H9 (cell line): ENCODE measurements around the gene APOBEC3H. TPM values are rescaled to one million over a fixed set of nuclear protein-coding genes. Genes with fewer than 3 reads are reported as not detected.

Experiments used
- DNase-seq: peaks from one replicate; pipeline ENCODE4 v3.0.0-alpha.2; 2017
- H2AFZ ChIP-seq: one replicate; pipeline ENCODE4 v1.6.1; 2013; ENCODE audit warnings: mild to moderate bottlenecking, low read length, control low read depth, moderate library complexity
- H2AK5ac ChIP-seq: 2 replicates; pipeline ENCODE4 v1.6.1; 2013; ENCODE audit warnings: low read length, control low read depth, mixed read lengths; ENCODE audit not compliant: insufficient read length
- H2BK120ac ChIP-seq: one replicate; pipeline ENCODE4 v1.6.1; 2013; ENCODE audit warnings: low read depth, mild to moderate bottlenecking, low read length, control low read depth, inconsistent platforms; ENCODE audit not compliant: poor library complexity, severe bottlenecking
- H2BK12ac ChIP-seq: 2 replicates; pipeline ENCODE4 v1.6.1; 2013; ENCODE audit warnings: low read length, control low read depth, mixed read lengths, low read depth; ENCODE audit not compliant: insufficient read length
- H2BK15ac ChIP-seq: 2 replicates; pipeline ENCODE4 v1.6.1; 2013; ENCODE audit warnings: low read depth, low read length, control low read depth
- H2BK20ac ChIP-seq: one replicate; pipeline ENCODE4 v1.6.1; 2013; ENCODE audit warnings: low read depth, mild to moderate bottlenecking, low read length, control low read depth, inconsistent platforms; ENCODE audit not compliant: poor library complexity, severe bottlenecking
- H2BK5ac ChIP-seq: 2 replicates; pipeline ENCODE4 v1.6.1; 2013; ENCODE audit warnings: low read length, control low read depth, mixed read lengths; ENCODE audit not compliant: insufficient read length
- H3K14ac ChIP-seq: 2 replicates; pipeline ENCODE4 v1.6.1; 2013; ENCODE audit warnings: low read length, control low read depth; ENCODE audit not compliant: insufficient read depth
- H3K18ac ChIP-seq: 2 replicates; pipeline ENCODE4 v1.6.1; 2013; ENCODE audit warnings: low read depth, mild to moderate bottlenecking, mixed read lengths, low read length, control low read depth; ENCODE audit not compliant: insufficient read length
- H3K23ac ChIP-seq: 2 replicates; pipeline ENCODE4 v1.6.1; 2013; ENCODE audit warnings: low read length, control low read depth, mixed read lengths, low read depth; ENCODE audit not compliant: insufficient read length
- H3K23me2 ChIP-seq: 2 replicates; pipeline ENCODE4 v1.6.1; 2013; ENCODE audit warnings: low read depth, mild to moderate bottlenecking, mixed read lengths, low read length, control low read depth; ENCODE audit not compliant: insufficient read length, poor library complexity, severe bottlenecking
- H3K27ac ChIP-seq: 2 replicates; pipeline ENCODE4 v1.5.1; 2013; ENCODE audit warnings: low read length, control low read depth, mixed read lengths, low read depth; ENCODE audit not compliant: insufficient read length
- H3K27me3 ChIP-seq: 2 replicates; pipeline ENCODE4 v1.6.1; 2013; ENCODE audit warnings: low read length, control low read depth, inconsistent platforms; ENCODE audit not compliant: insufficient read depth
- H3K4ac ChIP-seq: 2 replicates; pipeline ENCODE4 v1.6.1; 2013; ENCODE audit warnings: low read depth, mild to moderate bottlenecking, control low read depth, inconsistent platforms, low read length, moderate library complexity
- H3K4me1 ChIP-seq: 2 replicates; pipeline ENCODE4 v1.6.1; 2013; ENCODE audit warnings: low read length, control low read depth, inconsistent platforms; ENCODE audit not compliant: insufficient read depth
- H3K4me2 ChIP-seq: 2 replicates; pipeline ENCODE4 v1.6.1; 2013; ENCODE audit warnings: low read length, control low read depth, mixed read lengths; ENCODE audit not compliant: insufficient read length, insufficient read depth
- H3K56ac ChIP-seq: 2 replicates; pipeline ENCODE4 v1.6.1; 2013; ENCODE audit warnings: low read depth, mild to moderate bottlenecking, mixed read lengths, low read length, control low read depth; ENCODE audit not compliant: insufficient read length
- H3K79me1 ChIP-seq: 2 replicates; pipeline ENCODE4 v1.6.1; 2013; ENCODE audit warnings: low read depth, mild to moderate bottlenecking, moderate library complexity, low read length, control low read depth, inconsistent platforms; ENCODE audit not compliant: insufficient read depth, poor library complexity, severe bottlenecking
- H3K79me2 ChIP-seq: 2 replicates; pipeline ENCODE4 v1.6.1; 2013; ENCODE audit warnings: low read length, control low read depth, inconsistent platforms; ENCODE audit not compliant: insufficient read depth
- H3K9ac ChIP-seq: 2 replicates; pipeline ENCODE4 v1.6.1; 2013; ENCODE audit warnings: low read length, control low read depth, mixed read lengths; ENCODE audit not compliant: insufficient read length; ENCODE audit errors: extremely low read depth
- H3K9me3 ChIP-seq: one replicate; pipeline ENCODE4 v1.6.1; 2013; ENCODE audit warnings: low read depth, low read length, inconsistent platforms; ENCODE audit not compliant: control insufficient read depth
- H3T11ph ChIP-seq: one replicate; pipeline ENCODE4 v1.6.1; 2013; ENCODE audit warnings: mild to moderate bottlenecking, low read length, control low read depth, inconsistent platforms
- H4K20me1 ChIP-seq: one replicate; pipeline ENCODE4 v1.6.1; 2013; ENCODE audit not compliant: control insufficient read depth, insufficient read length, insufficient read depth
- H4K5ac ChIP-seq: 2 replicates; pipeline ENCODE4 v1.6.1; 2013; ENCODE audit warnings: low read depth, mild to moderate bottlenecking, mixed read lengths, low read length, control low read depth; ENCODE audit not compliant: insufficient read length
- H4K8ac ChIP-seq: replicated peaks from 2 replicates; pipeline ENCODE4 v1.6.1; 2013; ENCODE audit warnings: low read length, control low read depth, mixed read lengths, low read depth; ENCODE audit not compliant: insufficient read length
- H4K91ac ChIP-seq: 2 replicates; pipeline ENCODE4 v1.6.1; 2013; ENCODE audit warnings: low read depth, mild to moderate bottlenecking, moderate library complexity, mixed read lengths, low read length, control low read depth; ENCODE audit not compliant: insufficient read length
- H3K27ac Mint-ChIP-seq, 3 experiments: 2 replicates in 2 of 3; 3 replicates in 1 of 3; pipeline ENCODE4 v1.8.0; 2020 to 2021; ENCODE audit warnings: mixed read lengths in 3 of 3, mild to moderate bottlenecking in 1 of 3, moderate library complexity in 1 of 3
- H3K27me3 Mint-ChIP-seq: 2 replicates; pipeline ENCODE4 v1.8.0; 2021; ENCODE audit warnings: low read depth, mild to moderate bottlenecking, moderate library complexity, mixed read lengths
- H3K36me3 Mint-ChIP-seq, 3 experiments: 2 replicates in 2 of 3; 3 replicates in 1 of 3; pipeline ENCODE4 v1.8.0; 2020 to 2021; ENCODE audit warnings: low read depth in 3 of 3, mixed read lengths in 3 of 3; ENCODE audit not compliant: insufficient read depth in 1 of 3
- H3K4me1 Mint-ChIP-seq, 2 experiments: 2 replicates each; pipeline ENCODE4 v1.8.0; 2020; ENCODE audit warnings: mixed read lengths in 2 of 2
- H3K4me3 Mint-ChIP-seq, 2 experiments: 2 replicates in 1 of 2; 3 replicates in 1 of 2; pipeline ENCODE4 v1.8.0; 2020 to 2021; ENCODE audit warnings: mild to moderate bottlenecking in 2 of 2, mixed read lengths in 2 of 2, moderate library complexity in 1 of 2
- H3K9me3 Mint-ChIP-seq, 2 experiments: 2 replicates in 1 of 2; 3 replicates in 1 of 2; pipeline ENCODE4 v1.8.0; 2020; ENCODE audit warnings: mild to moderate bottlenecking in 2 of 2, mixed read lengths in 2 of 2, moderate library complexity in 1 of 2
- CTCF ChIP-seq: fragments of 200-600 bp; sonication (generic); conservative IDR thresholded peaks from 3 replicates; pipeline ENCODE4 v1.8.0; 2021; ENCODE audit warnings: antibody characterized with exemption, mild to moderate bottlenecking
- WGBS: extraction: QIAGEN DNeasy Blood & Tissue Kit; methylation state at CpG from one replicate; pipeline ENCODE4 v1.1.7; 2013; ENCODE audit warnings: missing lambda C conversion rate, low lambda C conversion rate, mixed read lengths; ENCODE audit not compliant: insufficient read length; ENCODE audit errors: extremely low coverage; 5-methylcytosine and 5-hydroxymethylcytosine counted together
- total RNA-seq: library from RNA; stranded (reverse); gene quantifications from 2 replicates; pipeline ENCODE4 v1.2.1, GENCODE V29; 2021

Gene APOBEC3H
- total RNA-seq, 1 experiment from 2014 or later = 0.48 TPM

- no peaks in the 10 kb centered on the region for H3K79me1 ChIP-seq
- H3T11ph ChIP-seq = no peak overlapping the region
- H3K18ac ChIP-seq = no peak overlapping the region
- H2BK20ac ChIP-seq = no peak overlapping the region
- no peak overlapping the region for H4K5ac ChIP-seq
- no peak overlapping the region for H2BK5ac ChIP-seq
- WGBS = no CpG with 5 or more reads among the region's 17 CpGs
- H3K56ac ChIP-seq = no peak overlapping the region
- H4K91ac ChIP-seq = no peak overlapping the region
- no peaks in the 10 kb centered on the region for H3K9me3 ChIP-seq
- no peak for TF ChIP-seq CTCF
- H3K14ac ChIP-seq = no peak overlapping the region
- H3K9ac ChIP-seq = no peak overlapping the region
- H3K4me1 Mint-ChIP-seq = peaks cover 31 to 39% of the 10 kb centered on the region in 2 experiments
- peaks cover 4% of the 10 kb centered on the region; the same call in 1 of the 2 replicates for H3K4me1 ChIP-seq
- H3K27me3 ChIP-seq = no peaks in the 10 kb centered on the region
- no peaks in the 10 kb centered on the region; a peak in 1 of 7 replicates for H3K36me3 Mint-ChIP-seq
- H4K20me1 ChIP-seq = no peaks in the 10 kb centered on the region
- no peak overlapping the region for H2BK15ac ChIP-seq
- no peaks in the 10 kb centered on the region for H3K23me2 ChIP-seq
- H3K4me2 ChIP-seq = no peak overlapping the region
- no peak overlapping the region for H3K27ac ChIP-seq
- no peak overlapping the region for H2BK120ac ChIP-seq
- no peak overlapping the region for H2BK12ac ChIP-seq
- no peak overlapping the region for H2AK5ac ChIP-seq
- H3K27ac Mint-ChIP-seq = no peak overlapping the region
- H3K9me3 Mint-ChIP-seq = no peaks in the 10 kb centered on the region
- H4K8ac ChIP-seq = no peak overlapping the region
- H3K4me3 Mint-ChIP-seq = no peak overlapping the region
- no peak overlapping the region for H2AFZ ChIP-seq
- no peaks in the 10 kb centered on the region for H3K79me2 ChIP-seq
- peaks cover 3% of the 10 kb centered on the region for H3K27me3 Mint-ChIP-seq
- DNase-seq = no peak
- H3K23ac ChIP-seq = no peak overlapping the region
- H3K4ac ChIP-seq = no peak overlapping the region
Measured at GRCh38 chr22:39133871-39134270, 36.8 kb downstream of the APOBEC3H start.
